HG03575 (cell line): ENCODE results near the gene GRB10.
"Not testable (repeated sequence)": the region's sequence is repeated elsewhere in the genome, so short reads cannot be mapped to it uniquely, and the experiment has no call there.

Experiments used
- ATAC-seq: cut with Tn5 transposase; IDR thresholded peaks from one replicate; pipeline ENCODE4 v1.9.1; 2021; ENCODE audit not compliant: unreplicated experiment, insufficient number of reproducible peaks, low FRiP score; ENCODE audit errors: extremely low read depth

The GRB10 gene

DNA sequence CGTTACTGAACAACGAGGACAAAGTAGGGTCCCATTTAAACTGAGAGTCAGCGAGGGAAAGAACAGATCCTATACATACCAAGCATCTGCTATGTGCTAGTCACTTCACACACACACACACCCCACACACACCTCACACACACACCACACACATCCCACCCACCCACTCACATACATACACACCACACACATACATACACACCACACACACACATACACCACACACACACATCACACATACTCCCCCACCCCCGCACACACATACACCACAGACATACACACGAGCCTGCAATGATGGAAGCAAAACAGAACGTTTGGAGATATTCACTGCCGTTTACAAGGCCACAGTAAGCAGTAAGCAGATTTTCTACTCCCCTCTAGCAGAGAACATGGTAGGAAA, 607 bp upstream of the GRB10 start:
- ATAC-seq = no peak

DNA sequence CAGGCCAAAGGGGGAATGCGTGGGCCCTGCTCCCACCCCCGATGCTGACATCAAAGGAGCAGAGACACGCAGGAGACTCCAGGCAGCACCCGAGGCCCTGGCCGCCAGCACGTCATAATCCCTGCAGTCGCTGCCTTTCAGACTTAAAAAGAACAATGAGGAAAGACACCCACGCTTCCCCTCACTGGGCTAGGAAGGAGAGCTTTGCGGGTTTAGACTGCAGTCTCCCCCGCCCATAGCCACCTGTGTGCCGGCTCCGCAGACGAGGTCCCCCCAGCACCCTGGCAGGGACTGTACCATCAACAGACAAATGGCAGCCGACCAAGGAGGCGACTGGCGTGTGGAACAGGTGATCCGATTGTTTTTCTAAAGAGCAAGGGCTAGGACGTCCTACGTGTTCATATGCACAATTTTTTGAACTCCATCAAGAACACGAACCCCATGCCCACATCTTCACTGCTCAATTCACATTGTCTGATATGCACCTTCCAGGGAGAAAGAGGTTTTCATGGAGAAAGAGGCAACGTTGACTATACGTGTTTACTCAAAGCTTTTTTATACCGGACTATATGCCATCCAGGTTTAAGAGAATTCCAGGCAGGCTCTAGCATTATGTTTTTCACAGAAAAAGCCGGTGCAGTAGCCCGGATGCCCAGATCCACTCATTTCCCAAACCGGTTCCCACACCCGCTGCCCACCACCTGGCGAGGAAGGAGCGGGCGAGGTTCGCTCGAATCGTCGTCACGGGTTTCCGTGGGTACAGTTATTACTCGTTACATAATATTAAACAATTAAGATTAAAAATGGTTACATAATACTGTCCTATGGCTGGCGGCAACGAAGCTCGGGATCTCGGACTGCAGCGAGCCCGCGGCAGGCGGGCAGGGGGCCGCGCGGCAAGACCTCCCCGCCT, 1.1 kb downstream of the GRB10 start:
- ATAC-seq = no peak

DNA sequence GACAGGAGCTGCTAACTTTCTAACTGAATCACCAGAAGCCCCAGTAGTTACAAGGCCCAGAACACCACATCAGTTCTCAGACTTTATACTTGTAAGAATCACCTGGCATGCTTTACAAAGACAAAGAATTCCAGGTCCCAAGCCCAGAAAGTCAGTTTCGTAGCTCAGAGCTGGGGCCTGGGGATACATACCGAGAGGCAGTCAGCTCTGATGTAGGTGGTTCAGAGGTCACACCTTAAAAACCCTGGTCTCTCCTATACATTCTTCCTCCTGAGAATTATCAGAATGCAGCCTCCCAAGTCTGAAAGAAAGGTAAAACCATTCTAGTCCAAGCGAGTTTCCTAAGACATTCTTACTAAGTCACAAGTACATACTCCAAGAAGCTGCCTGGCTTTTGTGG, 2.3 kb downstream of the GRB10 start:
- no peak for ATAC-seq

DNA sequence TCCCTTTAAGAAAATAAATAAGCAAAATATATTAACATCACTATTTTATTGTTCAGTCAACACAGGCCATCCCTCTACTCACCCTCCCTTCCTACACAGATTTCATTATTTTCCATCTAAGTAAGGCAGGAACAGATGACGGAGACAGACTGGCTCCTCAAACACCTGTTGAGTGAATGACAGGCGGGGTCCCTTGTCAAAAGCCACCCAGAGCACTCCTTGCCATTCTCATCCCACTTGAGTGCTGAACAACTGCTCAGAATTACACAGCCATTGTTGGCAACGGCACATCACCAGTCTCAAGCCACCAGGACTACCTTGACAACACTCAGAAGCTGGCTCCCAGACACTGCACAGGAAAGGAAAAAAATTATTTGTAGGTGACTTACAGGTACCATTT, 3.3 kb downstream of the GRB10 start:
- ATAC-seq = no peak

DNA sequence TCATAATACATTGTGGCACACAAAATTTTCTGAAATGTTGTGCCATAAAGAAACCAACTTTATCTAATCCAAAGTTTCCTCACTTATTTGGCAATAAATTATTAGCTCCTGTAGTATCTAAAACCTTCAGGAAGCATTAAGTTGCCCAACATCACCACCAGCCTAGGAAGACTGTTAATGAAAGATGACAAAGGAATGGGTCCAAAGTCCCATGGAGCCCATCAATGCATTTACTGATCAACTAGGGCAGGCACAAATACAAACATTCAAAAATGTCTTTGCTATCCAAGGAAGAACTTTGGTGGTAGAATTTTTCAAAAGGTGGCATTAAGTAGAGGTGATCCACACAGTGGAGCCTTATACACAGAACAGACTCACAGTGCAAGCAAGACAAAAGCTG, 4.5 kb downstream of the GRB10 start:
- no peak for ATAC-seq

DNA sequence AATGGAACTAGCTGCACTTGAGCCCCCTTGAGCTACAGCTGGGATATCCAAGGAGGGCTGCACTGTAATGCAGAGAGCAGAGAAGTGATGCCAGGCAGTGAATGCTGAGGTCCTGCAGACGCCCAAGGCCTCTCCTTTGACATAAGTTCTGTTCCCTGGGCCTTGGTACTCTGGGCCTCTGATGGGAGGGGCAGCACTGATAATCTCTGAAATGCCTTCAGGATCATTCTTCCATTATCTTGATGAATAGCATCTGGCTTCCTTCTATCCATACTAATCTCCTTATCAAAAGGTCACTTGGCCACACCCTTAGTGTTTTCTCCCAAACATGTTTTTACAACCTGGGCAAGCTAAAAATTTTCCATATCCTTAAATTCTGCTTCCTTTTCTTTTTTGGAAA, 6.9 kb downstream of the GRB10 start:
- no peak for ATAC-seq

DNA sequence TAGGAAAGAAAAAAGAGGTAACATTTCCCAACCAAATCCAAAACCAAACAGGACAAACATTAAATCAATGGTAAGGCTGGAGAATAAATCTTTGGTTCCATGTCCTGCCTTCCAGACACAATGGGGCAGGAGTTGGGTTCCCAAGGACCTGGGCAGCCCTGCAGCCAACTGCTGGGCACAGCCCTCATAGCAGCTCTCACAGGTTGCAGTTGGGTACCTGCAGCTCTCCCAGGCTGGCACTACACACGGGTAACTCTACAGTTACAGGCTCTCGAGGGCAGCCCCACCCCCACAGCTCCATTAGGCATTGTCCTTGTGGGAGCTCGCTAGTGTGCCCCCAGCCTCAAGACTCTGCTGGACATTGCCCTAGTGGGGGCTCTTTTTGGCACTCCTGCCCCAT, 7.5 kb downstream of the GRB10 start:
- no peak for ATAC-seq

DNA sequence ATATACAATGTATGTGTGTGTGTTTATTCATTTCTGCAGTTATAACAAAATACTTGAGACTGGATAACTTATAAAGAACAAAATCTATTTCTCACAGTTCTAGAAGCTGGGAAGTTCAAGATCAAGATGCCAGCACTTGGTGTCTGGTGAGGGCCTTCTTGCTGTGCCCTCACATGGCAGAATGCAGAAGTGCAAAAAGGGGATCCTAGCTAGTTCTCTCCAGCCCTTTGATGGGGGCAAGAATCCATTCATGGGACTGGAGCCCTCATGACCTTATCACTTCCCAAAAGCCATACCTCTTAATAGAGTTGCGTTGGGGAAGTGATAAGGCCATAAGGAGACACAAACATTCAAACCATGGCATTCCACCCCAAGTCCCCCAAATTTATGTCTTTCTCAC, 8.4 kb downstream of the GRB10 start:
- no peak for ATAC-seq

DNA sequence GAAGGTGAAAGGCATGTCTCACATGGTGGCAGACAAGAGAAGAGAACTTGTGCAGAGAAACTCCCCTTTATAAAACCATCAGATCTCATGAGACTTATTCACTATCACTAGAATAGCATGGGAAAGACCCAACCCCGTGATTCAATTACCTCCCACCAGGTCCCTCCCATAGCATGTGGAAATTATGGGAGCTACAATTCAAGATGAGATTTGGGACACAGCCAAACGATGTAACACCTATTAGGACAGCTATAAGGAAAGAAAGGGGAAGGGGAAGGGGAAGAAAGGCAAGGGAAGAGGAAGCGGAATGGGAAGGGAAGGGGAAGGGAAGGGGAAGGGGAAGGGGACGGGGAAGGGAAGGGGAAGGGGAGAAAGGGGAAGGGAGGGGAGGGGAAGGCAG, 9.6 kb downstream of the GRB10 start:
- not testable (repeated sequence) for ATAC-seq

DNA sequence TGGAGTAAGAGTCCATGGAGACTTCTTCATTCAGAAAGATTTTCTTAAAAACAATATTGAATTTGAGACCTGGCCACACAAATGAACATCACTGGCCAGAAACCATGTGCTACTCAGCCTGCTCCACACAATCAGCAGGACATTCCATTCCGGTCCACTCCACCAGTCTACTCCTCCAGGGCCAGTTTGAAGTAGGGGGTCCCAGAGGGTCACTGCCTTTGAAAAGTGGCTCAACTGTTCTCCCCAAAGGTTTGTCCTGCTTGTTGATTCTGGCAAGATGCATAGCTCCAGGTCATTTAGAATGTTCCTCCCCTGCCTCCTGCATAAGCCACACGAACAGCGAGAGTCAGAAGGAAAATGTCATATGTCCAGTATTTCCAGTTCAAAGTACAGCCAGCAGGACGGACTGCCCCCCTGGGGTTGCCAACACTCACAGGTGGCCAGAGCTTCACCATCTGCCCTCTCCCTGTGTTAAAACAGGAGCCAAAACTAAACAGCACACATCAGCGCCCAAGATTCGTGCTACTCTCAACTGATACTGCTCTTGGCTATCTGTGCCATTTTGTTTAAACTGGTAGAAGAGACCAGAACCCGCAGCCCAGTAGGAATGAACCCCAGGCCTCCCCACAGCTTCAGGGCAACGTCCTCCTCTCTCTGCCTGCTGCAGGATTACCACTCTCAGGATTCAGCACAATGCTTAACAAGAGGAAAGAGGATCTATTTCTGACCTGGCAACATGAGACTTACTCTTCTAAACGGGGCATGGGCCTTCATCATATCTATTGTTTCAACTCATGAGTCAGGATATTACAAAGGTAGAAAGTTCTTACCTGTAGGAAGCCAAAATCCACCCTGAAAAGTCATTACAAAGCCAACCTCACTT, 11.3 kb downstream of the GRB10 start:
- ATAC-seq = no peak

DNA sequence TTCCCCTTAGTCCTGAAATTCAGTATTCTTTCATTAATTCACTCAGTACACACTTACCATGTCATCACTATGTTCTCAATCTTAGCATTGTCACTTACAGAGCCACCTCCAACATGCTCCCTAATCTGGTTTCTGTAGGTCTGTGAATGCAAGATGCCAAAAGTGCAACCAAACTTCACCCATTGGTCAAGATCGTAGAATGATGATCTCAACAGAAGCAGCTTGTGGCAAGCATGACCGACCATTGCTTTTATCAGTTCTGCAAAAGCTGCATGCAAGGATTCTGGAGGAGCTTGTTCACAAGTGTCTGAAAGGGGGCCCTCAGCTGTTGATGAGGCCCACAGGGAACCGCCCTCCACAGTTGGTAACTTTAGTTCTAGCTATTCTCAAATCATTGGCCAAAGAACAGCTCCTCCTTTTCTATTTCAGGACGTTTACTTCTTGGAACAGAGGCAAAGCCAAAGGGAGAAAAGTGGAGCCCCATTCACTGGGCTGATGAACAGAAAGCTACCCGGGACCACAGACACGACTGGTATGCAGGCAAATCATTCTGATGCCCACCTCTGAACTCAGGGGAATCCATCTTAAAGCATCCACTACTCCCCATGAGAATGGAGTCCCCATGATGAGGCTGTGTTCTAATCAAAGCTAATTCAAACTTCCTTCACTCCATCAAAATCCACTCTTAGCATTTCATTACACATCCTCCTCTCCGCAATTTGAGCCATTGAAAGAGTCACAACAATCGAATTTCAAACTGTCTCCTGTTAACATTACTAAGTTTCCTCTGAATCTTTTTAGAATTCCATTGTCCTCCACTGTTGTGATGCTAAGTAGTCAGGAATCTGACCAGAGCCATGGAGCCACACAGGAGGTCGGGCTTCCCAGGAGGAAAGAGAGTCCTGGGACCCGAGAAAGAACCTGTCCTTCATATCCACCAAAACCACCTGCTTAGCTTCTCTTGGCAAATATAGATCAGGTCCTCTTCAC, 13.9 kb downstream of the GRB10 start:
- ATAC-seq = no peak

DNA sequence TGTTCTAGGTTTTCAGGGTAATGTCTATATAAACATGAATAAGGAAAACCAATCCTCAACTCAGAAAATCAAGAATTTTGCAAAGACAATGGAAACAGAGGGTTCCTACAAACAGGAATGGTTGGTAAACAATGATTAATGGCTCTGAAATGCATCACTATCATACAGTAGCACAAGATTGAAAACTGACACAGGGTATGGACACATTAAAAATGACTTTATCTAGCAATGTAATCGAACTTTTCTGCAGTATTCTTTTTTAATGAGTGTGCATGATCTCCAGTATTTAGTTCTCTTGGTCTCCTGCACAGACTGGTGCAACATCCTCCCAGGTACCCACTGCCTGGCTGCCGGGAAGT, 15.9 kb downstream of the GRB10 start:
- no peak for ATAC-seq

DNA sequence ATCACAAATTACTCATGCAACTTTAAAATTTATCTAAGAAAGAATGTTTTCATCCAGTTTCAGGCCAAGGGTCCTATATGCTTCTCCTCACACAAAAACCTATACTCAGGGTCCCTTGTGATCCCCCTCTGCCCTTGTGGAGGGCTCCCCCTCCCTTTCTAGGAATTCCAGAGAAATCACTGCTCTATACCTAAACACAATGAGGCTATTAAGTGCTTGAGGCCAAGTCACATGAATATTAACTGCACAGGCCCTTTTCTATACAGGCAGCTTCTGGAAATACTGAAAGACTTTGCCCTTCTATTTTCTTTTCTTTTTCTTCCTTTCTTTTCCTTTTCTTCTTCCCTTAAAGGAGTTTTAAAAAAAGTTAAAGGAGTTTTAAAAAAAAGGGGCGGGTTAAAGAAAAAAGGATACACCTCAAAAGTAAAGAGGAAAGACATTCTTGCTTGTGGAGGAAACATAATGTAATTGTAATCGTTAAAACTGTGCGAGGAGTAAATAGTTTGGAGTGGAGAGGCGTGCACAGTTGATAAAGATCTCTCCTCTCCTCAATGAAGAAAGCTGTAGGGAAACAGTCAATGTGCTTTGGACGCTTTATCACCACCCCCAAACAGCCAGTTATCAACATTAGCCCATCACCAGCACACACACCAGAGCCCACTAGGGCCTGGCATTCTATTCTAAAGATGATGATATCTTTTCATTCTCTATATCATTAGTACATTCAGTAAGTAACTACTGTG, 16.4 kb downstream of the GRB10 start:
- ATAC-seq = no peak

DNA sequence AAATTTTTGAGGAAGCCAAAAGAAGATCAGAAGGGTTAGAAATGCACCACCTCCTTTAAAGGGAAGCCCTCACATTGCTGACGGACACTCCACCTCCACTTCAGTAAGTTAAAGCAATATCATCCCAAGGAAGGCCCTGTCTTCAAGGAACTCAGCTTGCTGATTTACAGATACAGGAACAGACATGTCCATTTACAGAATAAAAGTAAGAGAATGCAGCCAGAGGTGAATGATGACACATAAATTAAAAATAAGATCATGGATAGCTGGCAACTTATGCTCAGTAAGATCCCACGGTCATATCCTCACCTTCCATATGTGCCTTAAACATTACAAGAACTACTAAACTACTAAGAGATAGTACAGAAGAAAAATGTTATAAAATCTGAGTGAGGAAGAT, 20.4 kb downstream of the GRB10 start:
- no peak for ATAC-seq

DNA sequence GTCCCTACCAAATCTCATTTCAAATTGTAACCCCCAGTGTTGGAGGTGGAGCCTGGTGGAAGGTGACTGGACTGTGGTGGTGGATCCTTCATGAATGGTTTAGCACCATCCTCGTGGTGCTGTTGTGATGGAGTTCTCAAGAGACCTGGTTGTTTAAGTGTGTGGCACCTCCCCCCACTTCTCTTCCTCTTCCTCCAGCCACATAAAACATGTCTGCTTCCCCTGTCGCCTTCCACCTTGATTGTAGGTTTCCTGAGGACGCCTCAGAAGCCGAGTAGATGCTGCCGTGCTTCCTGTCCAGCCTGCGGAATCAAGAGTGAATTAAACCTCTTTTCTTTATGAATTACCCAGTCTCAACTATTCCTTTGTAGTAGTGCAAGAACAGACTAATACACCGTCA, 21.0 kb downstream of the GRB10 start:
- no peak for ATAC-seq

DNA sequence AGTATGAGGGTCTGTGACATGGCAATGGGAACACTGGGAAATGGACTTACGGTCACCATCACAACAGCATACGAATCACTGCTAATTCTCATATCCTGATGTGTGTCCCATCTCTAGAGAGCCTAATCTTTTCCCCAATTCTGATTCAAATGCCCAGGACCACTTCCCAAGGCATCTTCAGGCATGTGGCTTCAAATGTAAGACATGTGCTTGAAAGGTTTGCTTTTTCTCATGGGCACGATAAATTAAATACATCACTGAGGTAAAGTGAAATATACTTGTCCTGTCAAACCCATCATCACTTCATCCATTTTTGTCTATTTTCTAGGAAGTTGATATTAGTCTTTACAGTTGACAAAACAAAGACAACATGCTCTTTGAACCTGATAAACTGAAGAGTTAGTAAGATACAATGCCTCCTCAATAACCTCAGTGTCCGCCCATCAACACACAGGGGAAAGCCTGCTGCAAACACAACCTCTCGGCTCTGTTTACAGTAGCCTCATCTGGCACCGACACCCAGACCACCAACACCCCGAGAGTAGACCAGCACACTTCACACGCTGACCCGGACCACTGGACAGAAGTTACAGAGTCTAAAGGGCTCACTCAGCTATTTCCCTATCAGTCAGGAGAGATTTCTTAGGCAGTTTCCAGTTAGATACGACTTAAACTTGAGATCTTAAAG, 24.8 kb downstream of the GRB10 start:
- no peak for ATAC-seq

DNA sequence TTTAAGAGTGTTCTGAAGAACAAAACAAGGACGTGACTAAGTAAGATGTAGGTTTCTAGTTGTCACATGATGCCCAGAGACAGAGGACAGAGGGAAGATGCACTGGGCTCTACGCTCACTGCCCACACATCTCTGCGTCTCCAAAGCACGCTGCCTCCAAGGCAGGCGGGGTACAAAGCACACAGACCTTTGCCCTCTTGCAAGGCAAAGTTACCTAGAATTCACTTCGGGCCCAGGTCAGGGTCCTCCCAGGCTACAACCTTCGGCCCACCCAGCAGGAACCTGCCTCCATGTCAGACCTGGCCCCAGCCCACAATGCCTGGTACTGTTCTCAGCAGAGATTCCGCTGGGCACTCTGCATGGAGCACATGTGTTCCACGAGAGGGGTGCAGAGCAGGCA, 26.5 kb downstream of the GRB10 start:
- no peak for ATAC-seq

DNA sequence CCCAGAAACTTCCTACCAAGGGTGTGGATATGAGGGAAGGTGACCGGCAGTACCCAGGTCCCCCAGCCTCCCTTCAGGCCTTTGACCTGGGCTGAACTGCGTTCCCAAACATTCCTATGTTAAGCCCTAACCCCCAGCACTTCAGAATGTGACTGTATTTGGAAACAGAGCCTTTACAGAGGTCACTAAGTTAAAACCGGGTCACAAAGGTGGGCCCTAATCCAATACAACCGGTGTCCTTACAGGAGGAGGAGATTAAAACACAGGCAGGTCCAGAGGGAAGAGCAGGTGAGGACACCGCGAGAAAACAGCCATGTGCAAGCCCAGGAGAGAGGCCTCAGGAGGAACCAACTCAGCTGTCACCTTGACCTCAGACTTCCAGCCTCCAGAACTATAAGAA, 28.0 kb downstream of the GRB10 start:
- ATAC-seq = no peak
